ENCODE data around the gene NEDD8. TPM values are rescaled to one million over a fixed set of nuclear protein-coding genes. Genes with fewer than 3 reads are reported as not detected.

The NEDD8 gene
- polyA plus RNA-seq, 1 experiment = 242 TPM

DNA sequence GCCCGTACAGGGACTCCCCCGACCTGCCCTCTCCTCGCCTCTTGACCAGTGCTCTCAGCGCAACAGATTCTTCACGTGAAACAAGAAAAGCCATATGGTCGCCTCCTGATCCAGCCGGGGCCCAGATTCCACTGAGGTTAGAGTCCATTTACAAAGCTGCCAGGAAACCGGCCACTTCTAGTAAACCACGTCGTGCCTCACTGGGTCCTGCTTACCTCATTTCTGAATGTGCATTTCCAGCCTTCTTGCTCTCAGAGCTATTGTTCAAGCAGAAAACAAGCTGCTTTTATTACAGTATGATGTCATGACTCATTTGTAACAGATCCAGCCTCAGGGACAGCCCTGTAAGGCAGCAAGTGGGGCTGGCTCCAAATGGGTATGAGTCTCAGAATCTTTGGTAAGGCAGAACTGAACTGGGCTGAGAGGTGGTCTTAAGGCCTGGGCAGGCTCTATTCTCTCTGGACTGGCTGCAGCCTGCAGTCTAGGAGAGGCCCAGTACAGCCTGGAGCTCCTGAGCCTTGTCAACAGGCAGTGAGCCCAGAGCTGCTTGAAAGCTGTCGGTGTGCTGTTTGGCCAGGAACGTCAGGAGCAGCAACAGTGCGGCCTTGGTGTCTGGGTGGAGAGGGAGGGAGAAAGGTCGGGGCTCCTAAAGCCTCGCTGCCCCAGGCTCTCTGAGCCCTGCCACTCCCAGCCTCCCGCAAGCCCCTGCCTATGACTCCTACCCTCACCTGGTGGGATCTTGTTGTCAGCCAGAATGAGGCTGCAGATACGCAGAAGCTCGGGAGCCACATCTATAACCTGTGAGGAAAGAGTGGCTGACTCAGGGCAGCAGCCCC, 52.0 kb downstream of the NEDD8 start:
- POLR2A ChIA-PET = interaction anchor here (0.6 to 1.4 kb wide), 2 partner anchors 19 to 44 kb away, joined by 3 to 5 read pairs; partner anchors contain the start of gene IRF9

DNA sequence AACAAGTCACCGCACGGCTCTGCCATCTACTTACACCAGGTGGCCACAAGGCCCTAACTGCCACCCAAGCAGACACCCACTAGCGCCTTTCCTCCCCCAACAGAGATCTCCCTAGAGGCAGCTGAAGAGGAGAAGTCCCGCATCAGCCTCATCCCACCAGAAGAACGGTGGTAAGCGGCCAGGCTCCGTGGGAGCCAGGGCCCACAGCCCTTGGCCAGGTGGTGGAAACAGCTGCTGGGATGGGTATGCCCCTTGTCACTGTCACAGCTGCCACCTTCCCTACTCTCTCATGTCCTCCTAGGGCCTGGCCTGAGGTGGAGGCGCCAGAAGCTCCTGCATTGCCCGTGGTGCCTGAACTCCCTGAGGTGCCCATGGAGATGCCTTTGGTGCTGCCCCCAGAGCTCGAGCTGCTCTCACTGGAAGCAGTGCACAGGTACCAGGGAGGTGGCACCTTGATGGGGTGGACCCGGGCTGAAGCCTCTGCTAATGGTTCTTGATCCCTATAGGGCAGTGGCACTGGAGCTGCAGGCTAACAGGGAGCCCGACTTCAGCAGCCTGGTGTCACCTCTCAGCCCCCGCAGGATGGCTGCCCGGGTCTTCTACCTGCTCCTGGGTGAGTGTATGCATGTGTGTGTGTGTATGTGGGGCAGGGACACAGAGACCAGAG, 52.7 kb downstream of the NEDD8 start:
- DNase-seq (ENCODE audit: low read depth) = no peak
- POLR2A ChIA-PET = interaction anchor here (0.6 to 1.4 kb wide), 2 partner anchors 18 to 619 kb away, joined by 4 to 5 read pairs; partner anchors contain the start of gene IRF9
- CTCF ChIA-PET = interaction anchor here (0.8 to 3.1 kb wide), 8 partner anchors 9 to 130 kb away, joined by 3 to 14 read pairs (median 3); partner anchors contain the start of genes CIDEB, IPO4, IRF9 and PSME2
- no peak for TF ChIP-seq CTCF (IDR thresholded peaks at IDR 0.05; ENCODE audit: insufficient read depth, low read depth, low read length)
- Histone ChIP-seq H3K36me3 (ENCODE audit: control insufficient read depth, insufficient read depth, low read length) (peaks cover 48% of the 10 kb centered on the region), H3K27me3 (ENCODE audit: control insufficient read depth, insufficient read depth, low read length) (no peaks in the 10 kb centered on the region), H3K4me3 (ENCODE audit: low read depth, low read length) (no peak overlapping the region)

More for the DNA sequence above, 52.0 kb downstream of the NEDD8 start:
- Histone ChIP-seq H3K36me3 (ENCODE audit: control insufficient read depth, insufficient read depth, low read length) (peaks cover 53% of the 10 kb centered on the region), H3K4me3 (ENCODE audit: low read depth, low read length) (no peak overlapping the region), H3K27me3 (ENCODE audit: control insufficient read depth, insufficient read depth, low read length) (no peaks in the 10 kb centered on the region)
- TF ChIP-seq CTCF (IDR thresholded peaks at IDR 0.05; ENCODE audit: insufficient read depth, low read depth, low read length) = no peak
- DNase-seq (ENCODE audit: low read depth) = peak; percentile 84
- CTCF ChIA-PET = interaction anchor here (1.3 to 3.1 kb wide), 6 partner anchors 8 to 128 kb away, joined by 3 to 14 read pairs (median 4); partner anchors contain the start of genes CIDEB, IPO4, IRF9 and TINF2

DNA sequence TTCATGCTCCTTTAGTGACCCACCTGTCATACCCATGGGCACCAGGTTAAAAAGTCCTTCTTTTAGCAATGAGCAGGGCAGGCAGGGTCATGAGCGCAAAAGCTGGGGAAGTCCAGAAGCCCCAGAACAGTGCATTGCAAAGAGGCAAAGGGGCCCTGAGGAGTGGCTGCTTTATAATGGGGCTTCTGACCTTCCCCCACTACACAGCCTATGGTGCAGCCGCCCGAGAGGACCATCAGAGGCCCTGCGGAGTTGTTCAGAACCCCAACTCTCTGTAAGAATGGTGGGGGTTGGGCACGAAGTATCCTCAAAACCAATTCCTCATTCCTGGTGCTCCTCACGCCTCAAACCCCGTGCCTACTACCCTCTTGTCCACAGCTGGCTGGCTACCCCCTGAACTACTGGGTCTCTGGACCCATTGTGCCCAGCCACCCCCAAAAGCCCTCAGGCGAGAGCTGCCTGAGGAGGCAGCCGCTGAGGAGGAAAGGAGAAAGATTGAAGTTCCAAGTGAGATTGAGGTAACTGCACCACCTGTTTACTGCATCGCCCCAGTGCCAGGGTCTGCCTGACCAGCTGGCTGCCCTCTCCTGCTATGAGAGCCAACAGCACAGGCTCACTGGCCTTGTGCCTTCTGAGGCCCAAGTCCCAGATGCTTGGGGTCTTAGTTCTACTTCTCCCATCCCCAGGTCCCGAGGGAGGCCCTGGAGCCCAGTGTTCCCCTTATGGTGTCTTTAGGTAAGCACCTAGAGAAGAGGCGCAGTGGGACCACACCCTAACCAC, 53.6 kb downstream of the NEDD8 start:
- DNase-seq (ENCODE audit: low read depth) = no peak
- H3K4me3 ChIP-seq (ENCODE audit: low read depth, low read length) = no peak overlapping the region
- H3K27me3 ChIP-seq (ENCODE audit: control insufficient read depth, insufficient read depth, low read length) = no peaks in the 10 kb centered on the region
- H3K36me3 ChIP-seq (ENCODE audit: control insufficient read depth, insufficient read depth, low read length) = peaks cover 44% of the 10 kb centered on the region
- TF ChIP-seq CTCF (IDR thresholded peaks at IDR 0.05; ENCODE audit: insufficient read depth, low read depth, low read length) = no peak
- ChIA-PET POLR2A (interaction anchor here (0.6 kb wide), 1 partner anchor 618 kb away, joined by 4 read pairs; no protein-coding TSS in a partner anchor), CTCF (interaction anchor here (0.8 to 3.1 kb wide), 6 partner anchors 9 to 131 kb away, joined by 3 to 14 read pairs (median 4); partner anchors contain the start of genes CIDEB, IRF9, PSME2 and TINF2)

- POLR2A ChIA-PET = no interaction called here
- TF ChIP-seq CTCF (IDR thresholded peaks at IDR 0.05; ENCODE audit: insufficient read depth, low read depth, low read length) = no peak
- no peak for DNase-seq (ENCODE audit: low read depth)
- no peak overlapping the region for H3K4me3 ChIP-seq (ENCODE audit: low read depth, low read length)
- CTCF ChIA-PET = interaction anchor here (1.1 kb wide), 1 partner anchor 129 kb away, joined by 4 read pairs; no protein-coding TSS in a partner anchor
- H3K27me3 ChIP-seq (ENCODE audit: control insufficient read depth, insufficient read depth, low read length) = no peaks in the 10 kb centered on the region
- peaks cover 46% of the 10 kb centered on the region for H3K36me3 ChIP-seq (ENCODE audit: control insufficient read depth, insufficient read depth, low read length)
Measured at GRCh38 chr14:24177891-24178290, 54.3 kb downstream of the NEDD8 start.
